Keratinocyte (primary cell): ENCODE results near the gene CCL1.

Experiments
- EZH2 ChIP-seq: IDR thresholded peaks from one replicate; pipeline ENCODE4 v1.6.1; 2012; ENCODE audit warnings: inconsistent platforms, mild to moderate bottlenecking, low read length, moderate library complexity
- TF ChIP-seq, protein P1 (sequence below), 3 experiments: IDR thresholded peaks in 1 of 3; conservative IDR thresholded peaks in 1 of 3; optimal IDR thresholded peaks in 1 of 3; 2 replicates in 2 of 3; 3 replicates in 1 of 3; pipeline versions ENCODE3 to v1.5.1; 2011; ENCODE audit warnings: low read length in 3 of 3, mild to moderate bottlenecking in 3 of 3, moderate library complexity in 2 of 3, control low read depth in 1 of 3, inconsistent platforms in 1 of 3; ENCODE audit not compliant: insufficient read depth in 2 of 3; ENCODE audit errors: extremely low read depth in 1 of 3

DNA sequence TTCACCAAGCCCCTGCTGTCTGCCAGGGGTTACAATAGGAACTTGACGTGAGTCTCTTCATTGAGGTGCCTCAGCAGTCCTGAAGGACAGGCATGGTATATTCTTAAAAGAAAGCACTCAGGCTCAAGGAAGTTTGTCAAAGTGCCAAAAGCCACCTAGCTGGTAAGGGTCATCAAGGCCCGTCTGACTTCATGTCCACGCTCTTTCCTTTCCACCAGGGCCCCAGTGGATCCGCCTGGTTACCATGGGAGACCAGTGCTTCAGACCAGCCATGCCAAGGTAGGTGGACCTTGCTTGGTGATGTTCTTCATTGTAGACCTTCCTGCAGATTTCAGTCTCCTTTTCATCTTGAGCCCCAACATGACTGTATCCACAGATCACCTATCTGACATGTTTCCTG lies 27.6 kb upstream of the CCL1 start:
- TF ChIP-seq, protein P1, sequence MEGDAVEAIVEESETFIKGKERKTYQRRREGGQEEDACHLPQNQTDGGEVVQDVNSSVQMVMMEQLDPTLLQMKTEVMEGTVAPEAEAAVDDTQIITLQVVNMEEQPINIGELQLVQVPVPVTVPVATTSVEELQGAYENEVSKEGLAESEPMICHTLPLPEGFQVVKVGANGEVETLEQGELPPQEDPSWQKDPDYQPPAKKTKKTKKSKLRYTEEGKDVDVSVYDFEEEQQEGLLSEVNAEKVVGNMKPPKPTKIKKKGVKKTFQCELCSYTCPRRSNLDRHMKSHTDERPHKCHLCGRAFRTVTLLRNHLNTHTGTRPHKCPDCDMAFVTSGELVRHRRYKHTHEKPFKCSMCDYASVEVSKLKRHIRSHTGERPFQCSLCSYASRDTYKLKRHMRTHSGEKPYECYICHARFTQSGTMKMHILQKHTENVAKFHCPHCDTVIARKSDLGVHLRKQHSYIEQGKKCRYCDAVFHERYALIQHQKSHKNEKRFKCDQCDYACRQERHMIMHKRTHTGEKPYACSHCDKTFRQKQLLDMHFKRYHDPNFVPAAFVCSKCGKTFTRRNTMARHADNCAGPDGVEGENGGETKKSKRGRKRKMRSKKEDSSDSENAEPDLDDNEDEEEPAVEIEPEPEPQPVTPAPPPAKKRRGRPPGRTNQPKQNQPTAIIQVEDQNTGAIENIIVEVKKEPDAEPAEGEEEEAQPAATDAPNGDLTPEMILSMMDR (optimal IDR thresholded peaks at IDR 0.05 in 1 of 3, IDR thresholded peaks at IDR 0.05 in 1 of 3, conservative IDR thresholded peaks at IDR 0.05 in 1 of 3; ENCODE audit: extremely low read depth in 1 of 3, insufficient read depth in 2 of 3, low read length in 3 of 3) = no peak
- TF ChIP-seq EZH2 = no peak
